Ammon's horn (tissue), 1 donor: ENCODE data around the gene BIRC5.

Experiments used
- DNase-seq: peaks from one replicate; pipeline ENCODE4 v3.0.0-alpha.2; 2016; ENCODE audit warnings: low spot score

Gene BIRC5

GRCh38 chr17:78225088-78225865 lies 11.2 kb downstream of the BIRC5 start:
- no peak for DNase-seq

- DNase-seq: no peak
Observed at GRCh38 chr17:78226055-78226758, 12.2 kb downstream of the BIRC5 start.

GRCh38 chr17:78226759-78227454 lies 12.9 kb downstream of the BIRC5 start:
- no peak for DNase-seq

GRCh38 chr17:78227455-78227916 lies 13.4 kb downstream of the BIRC5 start:
- peak; percentile 85 for DNase-seq

- no peak for DNase-seq
Observed at GRCh38 chr17:78228176-78228575, 14.1 kb downstream of the BIRC5 start.

- no peak for DNase-seq
Observed at GRCh38 chr17:78230252-78230962, 16.4 kb downstream of the BIRC5 start.

GRCh38 chr17:78230996-78231935 lies 17.2 kb downstream of the BIRC5 start, which contains the start of gene TMEM235:
TSS of gene TMEM235 (plus strand) at chr17:78231631. CDS start at chr17:78232024, 393 bp downstream.
- peak; percentile 39 for DNase-seq

GRCh38 chr17:78231991-78232858 lies 18.2 kb downstream of the BIRC5 start:
- peak; percentile 12 for DNase-seq

GRCh38 chr17:78232859-78233173 lies 18.8 kb downstream of the BIRC5 start:
- DNase-seq: peak; percentile 65

- DNase-seq: no peak
Observed at GRCh38 chr17:78233678-78234077, 19.6 kb downstream of the BIRC5 start.

GRCh38 chr17:78234261-78234865 lies 20.3 kb downstream of the BIRC5 start:
- no peak for DNase-seq

- peak; percentile 84 for DNase-seq
Observed at GRCh38 chr17:78235022-78235421, 21.0 kb downstream of the BIRC5 start.

- DNase-seq: peak; percentile 2
Observed at GRCh38 chr17:78235885-78236284, 21.8 kb downstream of the BIRC5 start.

GRCh38 chr17:78236362-78237127 lies 22.5 kb downstream of the BIRC5 start:
- DNase-seq: peak; percentile 2

GRCh38 chr17:78237401-78238012 lies 23.5 kb downstream of the BIRC5 start:
- DNase-seq: peak; percentile 95

- peak; percentile 4 for DNase-seq
Observed at GRCh38 chr17:78238823-78239488, 24.9 kb downstream of the BIRC5 start.

GRCh38 chr17:78239489-78239931 lies 25.5 kb downstream of the BIRC5 start:
- DNase-seq: no peak
